ENCODE measurements around the gene THEM4.

- TF ChIP-seq CTCF (IDR thresholded peaks at IDR 0.05) (no peak), POLR2A (IDR thresholded peaks at IDR 0.05) (no peak)
Measured at GRCh38 chr1:151847867-151848596, 61.3 kb downstream of the THEM4 start.

Measured in Peyer's patch (tissue), 4 donors.